ENCODE measurements around the gene GUCY1B1. TPM values are rescaled to one million over a fixed set of nuclear protein-coding genes. Genes with fewer than 3 reads are reported as not detected.
A peak's percentile ranks its signal among the peaks of the same experiment; 100 is the strongest.

GUCY1B1 gene
- total RNA-seq, 1 donor: 1.1 TPM

- H3K36me3 ChIP-seq (ENCODE audit: insufficient read depth, low read length): no peaks in the 10 kb centered on the region
- H3K4me2 ChIP-seq (ENCODE audit: insufficient read depth, low read length): no peak overlapping the region
- H3K79me2 ChIP-seq (ENCODE audit: insufficient read depth, low read length): no peaks in the 10 kb centered on the region
- no peak overlapping the region for H3K27ac ChIP-seq (ENCODE audit: low read depth, low read length)
- no peaks in the 10 kb centered on the region for H3K4me1 ChIP-seq (ENCODE audit: insufficient read depth, low read length)
- no peak overlapping the region for H2AFZ ChIP-seq (ENCODE audit: low read length)
- TF ChIP-seq CTCF (IDR thresholded peaks at IDR 0.05; ENCODE audit: extremely low read depth, low read depth, low read length): no peak
- H3K4me3 ChIP-seq (ENCODE audit: insufficient read depth, low read length): no peak overlapping the region
- no peaks in the 10 kb centered on the region for H3K27me3 ChIP-seq (ENCODE audit: insufficient read depth, low read length)
- no peaks in the 10 kb centered on the region for H4K20me1 ChIP-seq (ENCODE audit: insufficient read depth, low read length)
- DNase-seq (ENCODE audit: insufficient read length, low spot score, missing footprints): no peak
- no peaks in the 10 kb centered on the region for H3K9me3 ChIP-seq (ENCODE audit: low read depth, low read length)
Observed at GRCh38 chr4:155849042-155849441, 90.2 kb downstream of the GUCY1B1 start.

- no peak overlapping the region for H2AFZ ChIP-seq (ENCODE audit: low read length)
- no peaks in the 10 kb centered on the region for H3K36me3 ChIP-seq (ENCODE audit: insufficient read depth, low read length)
- H3K4me1 ChIP-seq (ENCODE audit: insufficient read depth, low read length): peaks cover 8% of the 10 kb centered on the region
- no peak for TF ChIP-seq CTCF (IDR thresholded peaks at IDR 0.05; ENCODE audit: extremely low read depth, low read depth, low read length)
- H3K9me3 ChIP-seq (ENCODE audit: low read depth, low read length): no peaks in the 10 kb centered on the region
- no peak for DNase-seq (ENCODE audit: insufficient read length, low spot score, missing footprints)
- H4K20me1 ChIP-seq (ENCODE audit: insufficient read depth, low read length): no peaks in the 10 kb centered on the region
- H3K4me2 ChIP-seq (ENCODE audit: insufficient read depth, low read length): no peak overlapping the region
- no peaks in the 10 kb centered on the region for H3K79me2 ChIP-seq (ENCODE audit: insufficient read depth, low read length)
- no peak overlapping the region for H3K4me3 ChIP-seq (ENCODE audit: insufficient read depth, low read length)
- no peak overlapping the region for H3K27ac ChIP-seq (ENCODE audit: low read depth, low read length)
- H3K27me3 ChIP-seq (ENCODE audit: insufficient read depth, low read length): no peaks in the 10 kb centered on the region
Observed at GRCh38 chr4:155853189-155853588, 94.4 kb downstream of the GUCY1B1 start.

GRCh38 chr4:155854582-155855226, 95.9 kb downstream of the GUCY1B1 start:
- no peaks in the 10 kb centered on the region for H4K20me1 ChIP-seq (ENCODE audit: insufficient read depth, low read length)
- H3K4me3 ChIP-seq (ENCODE audit: insufficient read depth, low read length): peak overlapping the region; percentile 54
- no peaks in the 10 kb centered on the region for H3K79me2 ChIP-seq (ENCODE audit: insufficient read depth, low read length)
- DNase-seq (ENCODE audit: insufficient read length, low spot score, missing footprints): no peak
- TF ChIP-seq CTCF (IDR thresholded peaks at IDR 0.05; ENCODE audit: extremely low read depth, low read depth, low read length): no peak
- H3K36me3 ChIP-seq (ENCODE audit: insufficient read depth, low read length): no peaks in the 10 kb centered on the region
- peak overlapping the region; percentile 71 for H2AFZ ChIP-seq (ENCODE audit: low read length)
- H3K4me2 ChIP-seq (ENCODE audit: insufficient read depth, low read length): peak overlapping the region; percentile 71
- H3K9me3 ChIP-seq (ENCODE audit: low read depth, low read length): no peaks in the 10 kb centered on the region
- no peaks in the 10 kb centered on the region for H3K27me3 ChIP-seq (ENCODE audit: insufficient read depth, low read length)
- H3K4me1 ChIP-seq (ENCODE audit: insufficient read depth, low read length): peaks cover 8% of the 10 kb centered on the region
- H3K27ac ChIP-seq (ENCODE audit: low read depth, low read length): peak overlapping the region; percentile 11

GRCh38 chr4:155855897-155856296, 97.1 kb downstream of the GUCY1B1 start:
- Histone ChIP-seq H3K27ac (ENCODE audit: low read depth, low read length) (no peak overlapping the region), H3K4me3 (ENCODE audit: insufficient read depth, low read length) (no peak overlapping the region), H4K20me1 (ENCODE audit: insufficient read depth, low read length) (no peaks in the 10 kb centered on the region), H3K9me3 (ENCODE audit: low read depth, low read length) (no peaks in the 10 kb centered on the region), H3K79me2 (ENCODE audit: insufficient read depth, low read length) (no peaks in the 10 kb centered on the region), H2AFZ (ENCODE audit: low read length) (no peak overlapping the region), H3K27me3 (ENCODE audit: insufficient read depth, low read length) (no peaks in the 10 kb centered on the region), H3K36me3 (ENCODE audit: insufficient read depth, low read length) (no peaks in the 10 kb centered on the region), H3K4me1 (ENCODE audit: insufficient read depth, low read length) (peaks cover 8% of the 10 kb centered on the region), H3K4me2 (ENCODE audit: insufficient read depth, low read length) (no peak overlapping the region)
- DNase-seq (ENCODE audit: insufficient read length, low spot score, missing footprints): no peak
- TF ChIP-seq CTCF (IDR thresholded peaks at IDR 0.05; ENCODE audit: extremely low read depth, low read depth, low read length): no peak

Other genes with a start within 250 kb of the GUCY1B1 start
- gene GUCY1A1, start 92.2 kb upstream of the GUCY1B1 start, total RNA-seq: 0.29 TPM in 1 of 2 replicates, not detected in the other
- not detected in 2 replicates for gene ASIC5, start 107.3 kb downstream of the GUCY1B1 start, total RNA-seq
- 0.88 and 1.4 TPM in 2 replicates for gene TDO2, start 144.7 kb downstream of the GUCY1B1 start, total RNA-seq
- 25.0 and 33.0 TPM in 2 replicates for gene CTSO, start 194.8 kb downstream of the GUCY1B1 start, total RNA-seq